ENCODE results near the gene SRSF5.

Gene SRSF5

DNA sequence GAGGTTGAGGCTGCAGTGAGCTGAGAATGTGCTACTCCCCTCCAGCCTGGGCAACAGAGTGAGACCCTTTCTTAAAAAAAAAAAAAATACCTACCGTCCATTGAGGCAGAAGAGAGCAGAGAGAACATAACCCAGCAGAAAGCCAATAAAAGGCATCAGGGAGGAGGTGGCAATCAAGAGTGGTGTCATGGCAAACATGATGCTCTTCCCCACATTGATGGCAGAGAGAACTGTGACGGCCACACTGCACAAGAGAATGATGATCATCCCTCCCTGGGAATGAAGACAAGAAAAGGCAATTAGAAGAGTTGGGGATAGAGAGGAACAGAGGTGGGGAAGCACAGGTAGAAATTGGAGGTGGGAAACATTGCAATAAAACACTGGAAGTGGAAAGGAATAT, 12.1 kb downstream of the SRSF5 start:
- Histone ChIP-seq H3K23ac (ENCODE audit: low read depth, low read length, poor library complexity) (no peak overlapping the region), H2BK12ac (ENCODE audit: low read length) (no peak overlapping the region), H2BK15ac (ENCODE audit: low read length) (no peak overlapping the region), H2BK5ac (ENCODE audit: low read length) (no peak overlapping the region), H3K14ac (ENCODE audit: low read length) (no peak overlapping the region), H3K18ac (ENCODE audit: low read length) (no peak overlapping the region), H2AFZ (ENCODE audit: low read length) (no peak overlapping the region), H3K27ac (replicated peaks; ENCODE audit: low read length) (no peak overlapping the region), H3K4ac (ENCODE audit: low read length) (no peak overlapping the region), H3K9me3 (replicated peaks in 1 of 2; ENCODE audit: control insufficient read depth in 2 of 2, insufficient read depth in 1 of 2, low read depth in 1 of 2, low read length in 2 of 2) (no peaks in the 10 kb centered on the region), H3K4me2 (ENCODE audit: insufficient read depth, low read length, poor library complexity, severe bottlenecking) (no peak overlapping the region), H3K79me1 (ENCODE audit: low read depth, low read length) (no peaks in the 10 kb centered on the region), H3K4me1 (ENCODE audit: control insufficient read depth in 2 of 2, insufficient read depth in 1 of 2, low read depth in 1 of 2, low read length in 2 of 2) (no peaks in the 10 kb centered on the region), H2BK120ac (ENCODE audit: low read depth, low read length) (no peak overlapping the region), H3K4me3 (ENCODE audit: low read length in 2 of 2) (no peak overlapping the region), H4K8ac (ENCODE audit: low read depth, low read length) (peak overlapping the region; percentile 56), H3K9ac (ENCODE audit: low read depth, low read length, poor library complexity) (no peak overlapping the region), H3K27me3 (ENCODE audit: control insufficient read depth in 3 of 3, insufficient read depth in 3 of 3, low read depth in 1 of 3, low read length in 3 of 3) (peaks cover 0 to 1% (median 0%) of the 10 kb centered on the region in 3 experiments), H2AK5ac (ENCODE audit: low read depth, low read length) (no peak overlapping the region), H4K91ac (ENCODE audit: low read depth, low read length, poor library complexity) (no peak overlapping the region), H3K36me3 (replicated peaks in 1 of 2; ENCODE audit: control insufficient read depth in 2 of 2, insufficient read depth in 2 of 2, low read length in 2 of 2) (peaks cover 16 to 75% of the 10 kb centered on the region in 2 donors)
- WGBS, 2 donors (ENCODE audit: extremely low coverage in 2 of 2, insufficient read length in 2 of 2, insufficient replicate concordance in 1 of 2), result no CpG with 5 or more reads among the region's 2 CpGs
- no peak for DNase-seq (ENCODE audit: low spot score)

DNA sequence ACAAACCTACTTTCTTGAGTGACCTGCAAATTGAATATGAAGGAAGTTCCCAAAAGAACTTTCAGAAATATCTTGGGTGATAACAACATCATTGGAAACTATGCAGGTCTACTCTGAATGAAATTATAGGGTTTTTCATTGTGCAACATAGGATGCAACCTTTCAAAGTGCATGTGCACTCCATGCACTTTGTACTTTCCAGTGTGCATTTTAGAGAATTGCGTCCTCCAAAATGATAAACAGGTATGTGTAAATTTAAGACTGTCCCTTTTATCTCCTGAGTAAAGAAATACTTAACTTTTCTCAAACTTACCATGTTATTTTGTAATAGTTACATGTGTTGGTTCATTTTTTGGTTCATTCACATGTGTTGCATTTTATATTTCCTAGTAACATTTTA, 13.2 kb downstream of the SRSF5 start:
- H2BK15ac ChIP-seq (ENCODE audit: low read length), result no peak overlapping the region
- no peak overlapping the region for H3K14ac ChIP-seq (ENCODE audit: low read length)
- H3K18ac ChIP-seq (ENCODE audit: low read length), result no peak overlapping the region
- no peak overlapping the region for H3K4me2 ChIP-seq (ENCODE audit: insufficient read depth, low read length, poor library complexity, severe bottlenecking)
- H4K91ac ChIP-seq (ENCODE audit: low read depth, low read length, poor library complexity), result no peak overlapping the region
- H2BK120ac ChIP-seq (ENCODE audit: low read depth, low read length), result no peak overlapping the region
- DNase-seq (ENCODE audit: low spot score), result no peak
- WGBS, 2 donors (ENCODE audit: extremely low coverage in 2 of 2, insufficient read length in 2 of 2, insufficient replicate concordance in 1 of 2), result no CpG with 5 or more reads among the region's 1 CpG
- no peaks in the 10 kb centered on the region for H3K4me1 ChIP-seq (ENCODE audit: control insufficient read depth in 2 of 2, insufficient read depth in 1 of 2, low read depth in 1 of 2, low read length in 2 of 2)
- no peak overlapping the region for H3K4ac ChIP-seq (ENCODE audit: low read length)
- H3K27me3 ChIP-seq (ENCODE audit: control insufficient read depth in 3 of 3, insufficient read depth in 3 of 3, low read depth in 1 of 3, low read length in 3 of 3), result peaks cover 0 to 1% (median 0%) of the 10 kb centered on the region in 3 experiments
- H2BK12ac ChIP-seq (ENCODE audit: low read length), result no peak overlapping the region
- no peak overlapping the region for H3K23ac ChIP-seq (ENCODE audit: low read depth, low read length, poor library complexity)
- H3K27ac ChIP-seq (replicated peaks; ENCODE audit: low read length), result no peak overlapping the region
- H2AK5ac ChIP-seq (ENCODE audit: low read depth, low read length), result no peak overlapping the region
- no peaks in the 10 kb centered on the region for H3K79me1 ChIP-seq (ENCODE audit: low read depth, low read length)
- no peaks in the 10 kb centered on the region for H3K9me3 ChIP-seq (replicated peaks in 1 of 2; ENCODE audit: control insufficient read depth in 2 of 2, insufficient read depth in 1 of 2, low read depth in 1 of 2, low read length in 2 of 2)
- H2BK5ac ChIP-seq (ENCODE audit: low read length), result no peak overlapping the region
- H3K36me3 ChIP-seq (replicated peaks in 1 of 2; ENCODE audit: control insufficient read depth in 2 of 2, insufficient read depth in 2 of 2, low read length in 2 of 2), result peaks cover 14 to 65% of the 10 kb centered on the region in 2 donors
- no peak overlapping the region for H3K9ac ChIP-seq (ENCODE audit: low read depth, low read length, poor library complexity)
- H2AFZ ChIP-seq (ENCODE audit: low read length), result no peak overlapping the region
- H4K8ac ChIP-seq (ENCODE audit: low read depth, low read length), result no peak overlapping the region
- no peak overlapping the region for H3K4me3 ChIP-seq (ENCODE audit: low read length in 2 of 2)

DNA sequence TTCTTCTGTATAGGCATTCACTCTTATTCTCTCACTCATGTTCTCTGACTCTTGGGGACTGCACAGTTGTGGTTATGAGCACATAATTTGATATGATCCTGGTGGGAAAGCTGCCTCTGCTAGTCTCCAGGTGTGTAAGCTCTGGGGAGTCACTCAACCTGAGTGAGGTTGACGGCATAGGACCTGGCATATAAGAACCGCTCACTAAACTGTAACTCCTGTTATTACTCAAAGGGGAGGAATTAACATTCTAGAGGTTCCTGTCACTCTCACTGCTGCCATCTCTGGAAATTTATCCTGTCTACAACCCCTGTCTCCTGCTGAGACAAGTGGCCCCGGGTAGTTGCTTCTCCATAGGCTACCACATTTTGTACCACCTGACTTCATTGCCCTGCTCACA, 14.0 kb downstream of the SRSF5 start:
- Histone ChIP-seq H3K18ac (ENCODE audit: low read length) (no peak overlapping the region), H3K4ac (ENCODE audit: low read length) (no peak overlapping the region), H4K8ac (ENCODE audit: low read depth, low read length) (no peak overlapping the region), H3K9me3 (replicated peaks in 1 of 2; ENCODE audit: control insufficient read depth in 2 of 2, insufficient read depth in 1 of 2, low read depth in 1 of 2, low read length in 2 of 2) (no peaks in the 10 kb centered on the region), H3K4me3 (ENCODE audit: low read length in 2 of 2) (no peak overlapping the region), H2BK12ac (ENCODE audit: low read length) (no peak overlapping the region), H2BK5ac (ENCODE audit: low read length) (no peak overlapping the region), H2AFZ (ENCODE audit: low read length) (no peak overlapping the region), H3K36me3 (replicated peaks in 1 of 2; ENCODE audit: control insufficient read depth in 2 of 2, insufficient read depth in 2 of 2, low read length in 2 of 2) (peaks cover 13 to 57% of the 10 kb centered on the region in 2 donors), H3K27me3 (ENCODE audit: control insufficient read depth in 3 of 3, insufficient read depth in 3 of 3, low read depth in 1 of 3, low read length in 3 of 3) (peaks cover 0 to 1% (median 0%) of the 10 kb centered on the region in 3 experiments), H3K23ac (ENCODE audit: low read depth, low read length, poor library complexity) (no peak overlapping the region), H3K4me1 (ENCODE audit: control insufficient read depth in 2 of 2, insufficient read depth in 1 of 2, low read depth in 1 of 2, low read length in 2 of 2) (no peaks in the 10 kb centered on the region), H3K14ac (ENCODE audit: low read length) (no peak overlapping the region), H3K4me2 (ENCODE audit: insufficient read depth, low read length, poor library complexity, severe bottlenecking) (no peak overlapping the region), H3K9ac (ENCODE audit: low read depth, low read length, poor library complexity) (no peak overlapping the region), H2BK120ac (ENCODE audit: low read depth, low read length) (no peak overlapping the region), H2AK5ac (ENCODE audit: low read depth, low read length) (no peak overlapping the region), H3K27ac (replicated peaks; ENCODE audit: low read length) (no peak overlapping the region), H2BK15ac (ENCODE audit: low read length) (no peak overlapping the region), H4K91ac (ENCODE audit: low read depth, low read length, poor library complexity) (no peak overlapping the region), H3K79me1 (ENCODE audit: low read depth, low read length) (no peaks in the 10 kb centered on the region)
- DNase-seq (ENCODE audit: low spot score), result no peak
- no CpG with 5 or more reads among the region's 3 CpGs for WGBS, 2 donors (ENCODE audit: extremely low coverage in 2 of 2, insufficient read length in 2 of 2, insufficient replicate concordance in 1 of 2)

DNA sequence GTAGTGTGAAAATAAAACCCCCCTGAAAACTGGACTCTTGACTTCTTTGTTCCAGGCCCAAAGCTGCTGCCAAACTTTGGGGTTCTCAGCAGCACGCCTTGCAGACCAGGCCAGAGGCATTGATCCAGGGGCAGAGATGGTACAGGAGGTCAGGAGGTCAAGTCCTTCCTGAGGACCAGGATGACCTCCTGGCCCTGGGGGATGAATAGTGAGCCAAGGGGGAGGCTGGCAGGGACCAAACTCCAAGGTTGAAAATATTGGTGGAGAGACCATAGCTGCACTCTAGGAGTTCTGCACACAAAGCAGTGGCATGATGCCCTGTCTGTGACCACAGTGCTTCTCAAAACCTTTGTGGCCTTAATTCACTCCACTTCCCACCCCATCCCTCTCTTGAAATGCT, 18.0 kb downstream of the SRSF5 start:
- Histone ChIP-seq H2BK5ac (ENCODE audit: low read length) (no peak overlapping the region), H2BK12ac (ENCODE audit: low read length) (no peak overlapping the region), H3K4me2 (ENCODE audit: insufficient read depth, low read length, poor library complexity, severe bottlenecking) (no peak overlapping the region), H3K18ac (ENCODE audit: low read length) (no peak overlapping the region), H2AK5ac (ENCODE audit: low read depth, low read length) (no peak overlapping the region), H3K79me1 (ENCODE audit: low read depth, low read length) (no peaks in the 10 kb centered on the region), H2BK120ac (ENCODE audit: low read depth, low read length) (no peak overlapping the region), H3K4me3 (ENCODE audit: low read length in 2 of 2) (no peak overlapping the region), H3K4me1 (ENCODE audit: control insufficient read depth in 2 of 2, insufficient read depth in 1 of 2, low read depth in 1 of 2, low read length in 2 of 2) (no peaks in the 10 kb centered on the region), H3K23ac (ENCODE audit: low read depth, low read length, poor library complexity) (no peak overlapping the region), H3K9me3 (replicated peaks in 1 of 2; ENCODE audit: control insufficient read depth in 2 of 2, insufficient read depth in 1 of 2, low read depth in 1 of 2, low read length in 2 of 2) (no peaks in the 10 kb centered on the region), H4K8ac (ENCODE audit: low read depth, low read length) (no peak overlapping the region), H2AFZ (ENCODE audit: low read length) (no peak overlapping the region), H3K27ac (replicated peaks; ENCODE audit: low read length) (no peak overlapping the region), H3K14ac (ENCODE audit: low read length) (no peak overlapping the region), H3K4ac (ENCODE audit: low read length) (no peak overlapping the region), H2BK15ac (ENCODE audit: low read length) (no peak overlapping the region), H3K27me3 (ENCODE audit: control insufficient read depth in 3 of 3, insufficient read depth in 3 of 3, low read depth in 1 of 3, low read length in 3 of 3) (peaks cover 0 to 1% (median 0%) of the 10 kb centered on the region in 3 experiments), H3K9ac (ENCODE audit: low read depth, low read length, poor library complexity) (no peak overlapping the region), H3K36me3 (replicated peaks in 1 of 2; ENCODE audit: control insufficient read depth in 2 of 2, insufficient read depth in 2 of 2, low read length in 2 of 2) (peaks cover 0 to 17% of the 10 kb centered on the region in 2 donors), H4K91ac (ENCODE audit: low read depth, low read length, poor library complexity) (no peak overlapping the region)
- no peak for DNase-seq (ENCODE audit: low spot score)
- WGBS, 2 donors (ENCODE audit: extremely low coverage in 2 of 2, insufficient read length in 2 of 2, insufficient replicate concordance in 1 of 2), result no CpG with 5 or more reads among the region's 1 CpG

Measured in neuronal stem cell (in vitro differentiated cells).